Measurements from ENCODE around the gene ROM1. TPM values are rescaled to one million over a fixed set of nuclear protein-coding genes. Genes with fewer than 3 reads are reported as not detected.

Gene ROM1
- total RNA-seq, 1 experiment from 2014 or later, result 2.7 TPM

DNA sequence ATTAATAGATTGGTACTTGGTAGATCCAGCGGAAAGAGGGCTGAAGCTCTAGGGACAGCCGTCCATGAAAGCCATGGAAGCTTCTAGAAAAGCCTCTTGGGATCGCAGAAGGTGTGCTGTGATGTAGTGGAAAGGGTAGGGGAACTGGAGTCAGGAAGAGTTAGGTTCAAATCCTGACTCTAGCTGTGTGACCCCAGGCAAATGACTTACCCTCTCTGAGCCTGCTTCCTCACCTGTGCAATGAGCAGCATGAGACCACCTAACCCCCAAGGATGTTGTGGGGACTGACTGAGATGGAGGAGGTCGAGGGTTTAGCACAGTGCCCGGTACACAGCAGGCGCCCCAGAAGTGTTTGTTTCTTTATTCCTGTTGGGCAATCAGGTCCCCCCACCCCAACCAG is 2.7 kb upstream of the ROM1 start:
- Histone ChIP-seq H3K27me3 (ENCODE audit: insufficient read depth, low read length) (no peaks in the 10 kb centered on the region), H3K4me1 (ENCODE audit: control insufficient read depth in 1 of 2, insufficient read depth in 2 of 2, low read length in 2 of 2) (peaks cover 28 to 41% of the 10 kb centered on the region in 2 experiments), H3K36me3 (ENCODE audit: control insufficient read depth in 1 of 2, insufficient read depth in 2 of 2, low read length in 2 of 2) (peaks cover 0 to 8% of the 10 kb centered on the region in 2 experiments; a peak in 2 of 4 replicates), H3K27ac (ENCODE audit: low read depth, low read length) (peak overlapping the region; percentile 83; the same call in 1 of the 2 replicates), H2AFZ (ENCODE audit: low read depth, low read length, poor library complexity, severe bottlenecking) (no peak overlapping the region), H3K9me2 (ENCODE audit: insufficient read depth) (no peaks in the 10 kb centered on the region), H4K20me1 (ENCODE audit: insufficient read depth) (no peaks in the 10 kb centered on the region), H3K4me2 (ENCODE audit: low read length) (peak overlapping the region; percentile 87), H3K79me2 (ENCODE audit: insufficient read depth, low read length) (peaks cover 13% of the 10 kb centered on the region), H3K4me3 (replicated peaks in 1 of 2; ENCODE audit: low read depth in 1 of 2, low read length in 2 of 2) (no peak overlapping the region), H3K9me3 (ENCODE audit: control insufficient read depth in 1 of 2, insufficient read depth in 1 of 2, low read depth in 1 of 2, low read length in 2 of 2) (no peaks in the 10 kb centered on the region), H3K9ac (ENCODE audit: low read length) (no peak overlapping the region)
- intact Hi-C loops (cut with micrococcal nuclease), result loop anchor here (5.0 kb wide), 1 partner anchor 37 kb away; the partner anchor contains the start of gene GANAB
- POLR2A ChIA-PET, result interaction anchor here (1.2 kb wide), 1 partner anchor 19 kb away, joined by 5 read pairs; the partner anchor contains the start of gene TUT1
- DNase-seq (ENCODE audit: low read depth, low spot score) (no peak), ATAC-seq (no peak)
- BruUV-seq (replicated peaks), result no TSS peak
- CTCF ChIA-PET, result interaction anchor here (1.0 to 2.5 kb wide), 2 partner anchors 11 to 19 kb away, joined by 4 to 11 read pairs; partner anchors contain the start of gene TUT1
- TF ChIP-seq REST (IDR thresholded peaks at IDR 0.05; ENCODE audit: low read depth), result no peak
- no peak for TF ChIP-seq TCF7L2 (IDR thresholded peaks at IDR 0.05; ENCODE audit: borderline replicate concordance, extremely low read depth, insufficient read depth, insufficient read length)
- TF ChIP-seq JUND (IDR thresholded peaks at IDR 0.05), result no peak
- no peak for TF ChIP-seq ATF3 (IDR thresholded peaks at IDR 0.05)
- no peak for TF ChIP-seq POLR2AphosphoS5 (IDR thresholded peaks at IDR 0.05; ENCODE audit: low read depth, low read length)
- no peak for TF ChIP-seq CBX3 (IDR thresholded peaks at IDR 0.05; ENCODE audit: low read depth)
- no peak for TF ChIP-seq ZNF274 (IDR thresholded peaks at IDR 0.05; ENCODE audit: low read depth, low read length)
- RAD21 ChIA-PET (ENCODE audit: low non-redundant PET in 1 of 2, low total read pairs in 2 of 2, uncharacterized antibody in 2 of 2, unreplicated experiment in 2 of 2), result interaction anchor here in 1 of 2 experiments (1.4 kb wide), 1 partner anchor 19 kb away, joined by 5 read pairs; the partner anchor contains the start of gene TUT1
